Measurements from ENCODE around the gene COA1.
A peak's percentile ranks its signal among the peaks of the same experiment; 100 is the strongest.

COA1 gene

GRCh38 chr7:43650457-43651052 lies 78.8 kb downstream of the COA1 start:
- no peak for DNase-seq (ENCODE audit: low read depth)
- no peak for TF ChIP-seq CTCF (IDR thresholded peaks at IDR 0.05; ENCODE audit: insufficient read depth, low read depth, low read length, missing control alignments)
- H3K4me3 ChIP-seq (ENCODE audit: low read length): no peak overlapping the region

- no peak overlapping the region for H3K4me3 ChIP-seq (ENCODE audit: low read length)
- DNase-seq (ENCODE audit: low read depth): peak; percentile 61
- no peak for TF ChIP-seq CTCF (IDR thresholded peaks at IDR 0.05; ENCODE audit: insufficient read depth, low read depth, low read length, missing control alignments)
Observed at GRCh38 chr7:43649755-43650274, 79.5 kb downstream of the COA1 start.

GRCh38 chr7:43648473-43649406 lies 80.6 kb downstream of the COA1 start:
- no peak for TF ChIP-seq CTCF (IDR thresholded peaks at IDR 0.05; ENCODE audit: insufficient read depth, low read depth, low read length, missing control alignments)
- H3K4me3 ChIP-seq (ENCODE audit: low read length): no peak overlapping the region
- DNase-seq (ENCODE audit: low read depth): peak; percentile 48

- H3K4me3 ChIP-seq (ENCODE audit: low read length): no peak overlapping the region
- no peak for TF ChIP-seq CTCF (IDR thresholded peaks at IDR 0.05; ENCODE audit: insufficient read depth, low read depth, low read length, missing control alignments)
- DNase-seq (ENCODE audit: low read depth): peak; percentile 98
Observed at GRCh38 chr7:43647673-43648472, 81.5 kb downstream of the COA1 start.

GRCh38 chr7:43647339-43647672 lies 82.0 kb downstream of the COA1 start:
- no peak overlapping the region for H3K4me3 ChIP-seq (ENCODE audit: low read length)
- DNase-seq (ENCODE audit: low read depth): no peak

More at GRCh38 chr7:43647339-43647672, 82.0 kb downstream of the COA1 start:
- no peak for TF ChIP-seq CTCF (IDR thresholded peaks at IDR 0.05; ENCODE audit: insufficient read depth, low read depth, low read length, missing control alignments)
